BE2C (cell line): ENCODE results near the gene NR2F1. TPM values are rescaled to one million over a fixed set of nuclear protein-coding genes. Genes with fewer than 3 reads are reported as not detected.
A peak's percentile ranks its signal among the peaks of the same experiment; 100 is the strongest.
"Not testable (repeated sequence)": the region's sequence is repeated elsewhere in the genome, so short reads cannot be mapped to it uniquely, and the experiment has no call there.

Experiments used
- DNase-seq: peaks from one replicate; pipeline ENCODE4 v3.0.0-alpha.2; 2020
- H3K27me3 ChIP-seq: fragments of 250-450 bp; sonication (Bioruptor Pico); 2 replicates; pipeline ENCODE4 v1.5.1; 2020; ENCODE audit warnings: mild to moderate bottlenecking
- H3K36me3 ChIP-seq: fragments of 250-450 bp; sonication (Bioruptor Pico); 2 replicates; pipeline ENCODE4 v1.5.1; 2020; ENCODE audit warnings: mild to moderate bottlenecking
- H3K4me1 ChIP-seq: fragments of 250-450 bp; sonication (Bioruptor Pico); 2 replicates; pipeline ENCODE4 v1.5.1; 2020
- H3K4me3 ChIP-seq: 2 replicates; pipeline ENCODE4 v1.5.1; 2011; ENCODE audit warnings: low read depth, low read length
- H3K9me3 ChIP-seq: fragments of 250-450 bp; sonication (Bioruptor Pico); 2 replicates; pipeline ENCODE4 v1.5.1; 2020
- CTCF ChIP-seq: IDR thresholded peaks from 2 replicates; pipeline ENCODE4 v1.5.1; 2012; ENCODE audit warnings: mild to moderate bottlenecking, low read depth, low read length
- polyA plus RNA-seq: library from polyadenylated mRNA; unstranded; fragments of >200 nt; gene quantifications from one replicate; pipeline ENCODE4 v1.2.1, GENCODE V29; 2012; ENCODE audit warnings: low read depth, missing spikeins; ENCODE audit not compliant: insufficient read length, insufficient read depth

Gene NR2F1
- 13.1 TPM for polyA plus RNA-seq

- no peaks in the 10 kb centered on the region for H3K9me3 ChIP-seq
- peak within 1 kb of the TSS; percentile 93 for H3K4me3 ChIP-seq
- H3K36me3 ChIP-seq, result peaks cover 4% of the 10 kb centered on the region
- DNase-seq, result peak; percentile 90
- TF ChIP-seq CTCF, result no peak
- no peaks in the 10 kb centered on the region for H3K27me3 ChIP-seq
- no peaks in the 10 kb centered on the region for H3K4me1 ChIP-seq
Measured at GRCh38 chr5:93582677-93583438, at the start of gene NR2F1. Gene NR2F1, plus strand, starts transcription at chr5:93583222. Its CDS starts 1,802 bp downstream, at chr5:93585024.

GRCh38 chr5:93545872-93546271, 37.1 kb upstream of the NR2F1 start:
- Histone ChIP-seq H3K36me3 (no peaks in the 10 kb centered on the region), H3K4me3 (no peak overlapping the region), H3K27me3 (no peaks in the 10 kb centered on the region), H3K9me3 (no peaks in the 10 kb centered on the region), H3K4me1 (no peaks in the 10 kb centered on the region)
- TF ChIP-seq CTCF, result no peak
- no peak for DNase-seq

GRCh38 chr5:93549594-93549993, 33.4 kb upstream of the NR2F1 start:
- H3K9me3 ChIP-seq, H3K36me3 ChIP-seq, H3K4me3 ChIP-seq, DNase-seq, H3K4me1 ChIP-seq, H3K27me3 ChIP-seq: not testable (repeated sequence)

GRCh38 chr5:93557021-93557604, 25.9 kb upstream of the NR2F1 start:
- TF ChIP-seq CTCF, result no peak
- no peaks in the 10 kb centered on the region for H3K27me3 ChIP-seq
- H3K4me1 ChIP-seq, result no peaks in the 10 kb centered on the region
- H3K9me3 ChIP-seq, result no peaks in the 10 kb centered on the region
- no peak overlapping the region for H3K4me3 ChIP-seq
- DNase-seq, result no peak
- no peaks in the 10 kb centered on the region for H3K36me3 ChIP-seq

GRCh38 chr5:93566091-93566490, 16.9 kb upstream of the NR2F1 start:
- Histone ChIP-seq H3K4me1 (peaks cover 14% of the 10 kb centered on the region), H3K4me3 (no peak overlapping the region), H3K36me3 (no peaks in the 10 kb centered on the region), H3K9me3 (no peaks in the 10 kb centered on the region), H3K27me3 (no peaks in the 10 kb centered on the region)
- no peak for DNase-seq
- TF ChIP-seq CTCF, result no peak

GRCh38 chr5:93567424-93567823, 15.6 kb upstream of the NR2F1 start:
- no peaks in the 10 kb centered on the region for H3K36me3 ChIP-seq
- no peak for TF ChIP-seq CTCF
- H3K27me3 ChIP-seq, result no peaks in the 10 kb centered on the region
- peaks cover 14% of the 10 kb centered on the region for H3K4me1 ChIP-seq
- H3K4me3 ChIP-seq, result no peak overlapping the region
- no peak for DNase-seq
- no peaks in the 10 kb centered on the region for H3K9me3 ChIP-seq
